DND-41 (cell line): ENCODE results near the gene SAPCD2.

Experiments used
- ATAC-seq: fragments of 200-7000 bp; cut with Tn5 transposase; 3 replicates; pipeline ENCODE4 v1.9.1; 2021; ENCODE audit warnings: low read depth; ENCODE audit not compliant: insufficient read depth
- DNase-seq: peaks from one replicate; pipeline ENCODE4 v3.0.0-alpha.2; 2020
- H2AFZ ChIP-seq: 2 replicates; pipeline ENCODE4 v1.6.0; 2012; ENCODE audit warnings: low read depth, low read length
- H3K27ac ChIP-seq: 2 replicates; pipeline ENCODE4 v1.5.1; 2012; ENCODE audit warnings: low read length, inconsistent platforms
- H3K27me3 ChIP-seq: fragments of 200-600 bp; sonication (generic); 2 replicates; pipeline ENCODE4 v1.6.0; 2012; ENCODE audit warnings: low read length, mild to moderate bottlenecking, inconsistent platforms; ENCODE audit not compliant: insufficient read depth, poor library complexity
- H3K36me3 ChIP-seq: 2 replicates; pipeline ENCODE4 v1.5.1; 2012; ENCODE audit warnings: low read length, inconsistent platforms; ENCODE audit not compliant: insufficient read depth
- H3K4me1 ChIP-seq: 2 replicates; pipeline ENCODE4 v1.5.1; 2012; ENCODE audit warnings: mild to moderate bottlenecking, low read length; ENCODE audit not compliant: insufficient read depth
- H3K4me2 ChIP-seq: 2 replicates; pipeline ENCODE4 v1.6.0; 2012; ENCODE audit warnings: mild to moderate bottlenecking, moderate library complexity, low read length, inconsistent platforms; ENCODE audit not compliant: insufficient read depth
- H3K4me3 ChIP-seq, 2 experiments: fragments of 200-600 bp in 1 of 2; shearing (Covaris generic) in 1 of 2; 2 replicates each; pipeline ENCODE4 v1.5.1; 2012 to 2016; ENCODE audit warnings: inconsistent platforms in 2 of 2, low read length in 2 of 2, mild to moderate bottlenecking in 2 of 2, low read depth in 1 of 2, moderate library complexity in 1 of 2
- H3K79me2 ChIP-seq: 2 replicates; pipeline ENCODE4 v1.6.0; 2012; ENCODE audit warnings: low read length, inconsistent platforms; ENCODE audit not compliant: insufficient read depth
- H3K9ac ChIP-seq: 2 replicates; pipeline ENCODE4 v1.6.0; 2012; ENCODE audit warnings: low read depth, mild to moderate bottlenecking, inconsistent platforms, low read length, moderate library complexity
- H3K9me3 ChIP-seq: 2 replicates; pipeline ENCODE4 v1.5.1; 2012; ENCODE audit warnings: low read length, moderate library complexity, mild to moderate bottlenecking, inconsistent platforms; ENCODE audit not compliant: insufficient read depth, severe bottlenecking
- H4K20me1 ChIP-seq: 2 replicates; pipeline ENCODE4 v1.6.0; 2012; ENCODE audit warnings: low read length; ENCODE audit not compliant: insufficient read depth
- EZH2 ChIP-seq: IDR thresholded peaks from 3 replicates; pipeline ENCODE4 v1.6.1; 2012; ENCODE audit warnings: borderline replicate concordance, low read depth, mild to moderate bottlenecking, moderate library complexity, low read length, inconsistent platforms; ENCODE audit not compliant: severe bottlenecking
- TF ChIP-seq, protein P1 (sequence below): IDR thresholded peaks from 2 replicates; pipeline ENCODE4 v1.5.1; 2012; ENCODE audit warnings: borderline replicate concordance, low read length, moderate library complexity, mild to moderate bottlenecking; ENCODE audit not compliant: poor library complexity, severe bottlenecking; ENCODE audit errors: extremely low read depth

SAPCD2 gene

DNA sequence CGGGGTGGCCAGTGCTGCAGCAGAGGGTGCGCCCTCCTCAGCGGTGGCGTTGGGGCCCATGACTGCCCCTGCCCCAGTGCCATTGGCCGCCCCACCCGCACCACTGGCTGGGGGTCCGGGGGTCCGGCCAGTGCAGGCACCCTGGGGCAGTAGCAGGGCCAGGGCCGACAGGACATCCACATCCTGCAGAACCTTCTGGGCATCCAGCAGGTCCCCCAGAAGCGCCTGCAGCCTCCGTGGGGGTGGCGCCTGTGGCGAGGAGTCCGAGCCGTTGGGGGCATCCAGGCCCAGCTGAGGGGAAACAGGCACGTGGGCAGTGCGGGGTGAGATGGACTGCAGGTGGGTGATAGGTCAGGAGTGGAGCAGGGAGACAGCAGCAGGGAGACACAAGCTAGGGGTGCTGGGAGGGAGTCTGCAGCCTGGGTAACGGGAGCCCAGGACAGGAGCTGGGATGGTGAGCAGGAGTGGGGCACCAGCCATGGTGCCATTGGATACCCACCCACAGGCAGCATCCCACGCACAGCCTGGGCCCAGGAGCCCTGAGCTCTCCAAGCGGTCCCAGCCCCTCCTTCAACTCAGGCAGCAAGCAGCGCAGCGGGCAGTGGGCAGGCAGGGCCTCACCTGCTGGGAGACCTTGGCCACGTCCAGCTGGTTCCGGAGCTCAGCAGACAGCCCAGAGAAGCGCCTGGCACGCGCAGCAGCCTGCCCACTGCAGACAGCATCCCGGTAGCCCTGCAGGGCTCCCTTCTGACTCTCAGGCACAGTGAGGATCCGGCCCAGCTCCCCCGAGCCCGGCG lies 49.4 kb downstream of the SAPCD2 start:
- Histone ChIP-seq H3K27ac (no peak overlapping the region), H3K79me2 (no peaks in the 10 kb centered on the region), H4K20me1 (no peaks in the 10 kb centered on the region), H3K36me3 (peaks cover 3% of the 10 kb centered on the region), H2AFZ (no peak overlapping the region), H3K4me1 (no peaks in the 10 kb centered on the region), H3K4me2 (no peak overlapping the region), H3K27me3 (no peaks in the 10 kb centered on the region), H3K9ac (no peak overlapping the region), H3K4me3 (no peak overlapping the region), H3K9me3 (no peaks in the 10 kb centered on the region)
- DNase-seq, result no peak
- no peak for TF ChIP-seq EZH2
- TF ChIP-seq, protein P1, sequence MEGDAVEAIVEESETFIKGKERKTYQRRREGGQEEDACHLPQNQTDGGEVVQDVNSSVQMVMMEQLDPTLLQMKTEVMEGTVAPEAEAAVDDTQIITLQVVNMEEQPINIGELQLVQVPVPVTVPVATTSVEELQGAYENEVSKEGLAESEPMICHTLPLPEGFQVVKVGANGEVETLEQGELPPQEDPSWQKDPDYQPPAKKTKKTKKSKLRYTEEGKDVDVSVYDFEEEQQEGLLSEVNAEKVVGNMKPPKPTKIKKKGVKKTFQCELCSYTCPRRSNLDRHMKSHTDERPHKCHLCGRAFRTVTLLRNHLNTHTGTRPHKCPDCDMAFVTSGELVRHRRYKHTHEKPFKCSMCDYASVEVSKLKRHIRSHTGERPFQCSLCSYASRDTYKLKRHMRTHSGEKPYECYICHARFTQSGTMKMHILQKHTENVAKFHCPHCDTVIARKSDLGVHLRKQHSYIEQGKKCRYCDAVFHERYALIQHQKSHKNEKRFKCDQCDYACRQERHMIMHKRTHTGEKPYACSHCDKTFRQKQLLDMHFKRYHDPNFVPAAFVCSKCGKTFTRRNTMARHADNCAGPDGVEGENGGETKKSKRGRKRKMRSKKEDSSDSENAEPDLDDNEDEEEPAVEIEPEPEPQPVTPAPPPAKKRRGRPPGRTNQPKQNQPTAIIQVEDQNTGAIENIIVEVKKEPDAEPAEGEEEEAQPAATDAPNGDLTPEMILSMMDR, result no peak
- no peak for ATAC-seq

DNA sequence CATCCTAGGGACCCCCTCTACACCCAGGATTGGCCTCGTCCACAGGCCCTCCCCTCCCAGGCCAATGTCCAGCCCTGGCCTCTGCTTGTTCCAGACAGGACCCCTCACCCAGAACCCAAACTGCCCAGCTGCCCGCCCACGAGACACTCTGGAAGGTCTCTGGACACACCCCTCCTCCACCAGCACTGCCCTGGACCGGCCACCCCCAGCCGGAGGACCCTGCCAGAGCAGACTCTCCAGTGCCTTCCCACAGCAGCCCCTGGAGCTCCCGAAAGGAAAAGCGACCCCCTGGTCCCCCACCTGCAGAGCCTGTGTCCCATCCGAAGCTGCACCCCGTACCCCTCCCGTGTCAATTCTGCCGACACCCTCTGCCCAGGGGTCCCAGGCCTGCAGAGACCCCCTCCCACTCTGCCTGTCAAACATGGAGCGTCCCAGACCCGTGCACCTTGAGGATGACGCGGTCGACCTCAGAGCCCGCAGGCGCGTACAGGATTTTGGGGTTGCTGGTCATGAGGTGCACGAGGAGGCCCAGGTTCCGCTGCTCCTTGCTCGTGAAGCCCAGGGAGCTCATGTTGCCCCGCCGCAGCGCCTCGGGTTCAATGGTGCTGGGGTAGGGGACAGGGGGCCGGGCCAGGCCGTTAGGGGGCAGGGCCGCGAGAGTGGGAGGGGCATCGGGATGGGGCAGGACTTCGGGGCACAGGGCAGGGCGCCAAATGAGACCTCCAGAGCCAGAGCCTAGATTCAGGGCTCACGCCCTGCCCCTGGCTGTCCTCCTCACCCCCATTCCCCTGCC lies 50.3 kb downstream of the SAPCD2 start:
- Histone ChIP-seq H3K4me1 (no peaks in the 10 kb centered on the region), H3K36me3 (peaks cover 3% of the 10 kb centered on the region), H3K9ac (no peak overlapping the region), H4K20me1 (no peaks in the 10 kb centered on the region), H3K79me2 (no peaks in the 10 kb centered on the region), H3K27me3 (no peaks in the 10 kb centered on the region), H3K4me2 (no peak overlapping the region), H3K9me3 (no peaks in the 10 kb centered on the region), H3K4me3 (no peak overlapping the region), H3K27ac (no peak overlapping the region), H2AFZ (no peak overlapping the region)
- TF ChIP-seq EZH2, result no peak
- TF ChIP-seq, protein P1, result no peak
- DNase-seq (no peak), ATAC-seq (no peak)

- Histone ChIP-seq H3K27me3 (no peaks in the 10 kb centered on the region), H4K20me1 (no peaks in the 10 kb centered on the region), H2AFZ (no peak overlapping the region), H3K4me2 (no peak overlapping the region), H3K9me3 (no peaks in the 10 kb centered on the region), H3K4me3 (no peak overlapping the region), H3K9ac (no peak overlapping the region), H3K79me2 (no peaks in the 10 kb centered on the region), H3K36me3 (peaks cover 3% of the 10 kb centered on the region), H3K27ac (no peak overlapping the region), H3K4me1 (no peaks in the 10 kb centered on the region)
- TF ChIP-seq, protein P1, result no peak
- no peak for TF ChIP-seq EZH2
- no peak for DNase-seq
- no peak for ATAC-seq
Observed at GRCh38 chr9:137018761-137019559, 51.4 kb downstream of the SAPCD2 start.
